HK-2 (cell line): ENCODE data around the gene SOX5.
"Not testable (repeated sequence)": the region's sequence is repeated elsewhere in the genome, so short reads cannot be mapped to it uniquely, and the experiment has no call there.

ENCODE experiments used
- DNase-seq: peaks from one replicate; pipeline ENCODE4 v3.0.0-alpha.2; 2018; ENCODE audit not compliant: unreplicated experiment

The SOX5 gene

GRCh38 chr12:23491029-23491428 lies 458.4 kb downstream of the SOX5 start:
- DNase-seq, result not testable (repeated sequence)

- DNase-seq, result no peak
These were observed 461.3 kb downstream of the SOX5 start for GRCh38 chr12:23488130-23488529.

- DNase-seq, result no peak
These were observed 465.2 kb downstream of the SOX5 start for GRCh38 chr12:23484238-23484637.

- DNase-seq, result no peak
These were observed 466.9 kb downstream of the SOX5 start for GRCh38 chr12:23482571-23482970.
